Activated CD4-positive, alpha-beta T cell treated with anti-CD3 and anti-CD28 coated beads, Interleukin-2, amount 50 U/mL, for 24 hours (primary cell): ENCODE measurements around the gene KCNH4.
A peak's percentile ranks its signal among the peaks of the same experiment; 100 is the strongest.

Experiments used
- DNase-seq, 2 donors: peaks; one replicate each; pipeline ENCODE4 v3.0.0-alpha.2; 2020; ENCODE audit warnings: low read depth in 1 of 2, low spot score in 1 of 2

KCNH4 gene

DNA sequence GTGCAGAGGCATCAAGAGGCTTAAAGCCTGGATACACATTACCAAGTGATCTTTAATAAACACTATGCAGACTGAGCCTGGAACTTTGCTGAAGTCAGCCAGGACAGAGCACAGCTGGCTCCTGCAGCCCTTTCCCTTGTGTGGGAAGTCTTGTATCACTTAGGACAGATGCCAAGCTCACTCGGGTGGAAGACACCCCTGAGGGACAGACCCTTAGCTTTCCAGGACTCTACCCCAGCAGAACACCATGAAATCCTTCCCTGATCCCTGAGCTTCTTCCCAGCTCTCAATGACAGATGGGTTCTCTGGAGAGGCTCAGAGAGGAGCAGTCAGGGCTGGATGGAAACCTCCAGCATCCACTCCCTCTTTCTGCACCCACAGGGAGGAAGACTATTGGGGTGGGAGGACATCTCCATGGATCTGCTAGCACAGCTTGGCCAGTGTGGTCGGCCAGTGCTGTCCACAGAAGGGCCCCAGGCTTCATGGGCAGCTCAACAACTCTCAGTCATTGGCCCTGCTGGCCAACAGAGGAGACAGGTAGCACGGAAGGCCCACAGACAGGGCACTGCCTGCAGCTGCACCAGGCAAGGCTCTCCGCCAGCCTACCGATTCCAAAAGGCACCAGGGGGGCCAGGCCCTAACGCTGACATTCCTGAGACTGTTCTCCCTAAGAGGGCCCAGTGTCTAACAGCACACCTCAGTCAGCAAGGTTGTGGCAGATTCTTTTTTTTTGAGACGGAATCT lies 42.0 kb downstream of the KCNH4 start:
- no peak for DNase-seq

DNA sequence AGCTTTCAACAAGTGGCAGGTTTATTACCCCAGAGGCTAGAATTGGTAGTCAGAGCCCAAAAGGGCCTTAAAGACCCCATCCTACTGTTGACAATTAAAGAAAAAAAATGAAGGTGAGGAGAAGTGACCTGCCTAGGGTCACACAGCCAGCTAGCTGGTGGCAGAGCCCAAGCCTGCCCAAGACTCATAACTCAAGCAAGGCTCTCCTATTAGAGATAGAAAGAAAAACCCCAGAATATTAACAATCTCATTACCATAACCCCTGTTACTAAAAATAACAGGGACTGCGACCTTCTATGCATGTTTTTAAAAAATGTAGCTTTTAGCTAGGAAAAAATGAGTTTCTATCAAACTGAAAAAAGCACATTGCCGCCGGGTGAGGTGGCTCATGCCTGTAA lies 44.3 kb downstream of the KCNH4 start:
- no peak for DNase-seq

DNA sequence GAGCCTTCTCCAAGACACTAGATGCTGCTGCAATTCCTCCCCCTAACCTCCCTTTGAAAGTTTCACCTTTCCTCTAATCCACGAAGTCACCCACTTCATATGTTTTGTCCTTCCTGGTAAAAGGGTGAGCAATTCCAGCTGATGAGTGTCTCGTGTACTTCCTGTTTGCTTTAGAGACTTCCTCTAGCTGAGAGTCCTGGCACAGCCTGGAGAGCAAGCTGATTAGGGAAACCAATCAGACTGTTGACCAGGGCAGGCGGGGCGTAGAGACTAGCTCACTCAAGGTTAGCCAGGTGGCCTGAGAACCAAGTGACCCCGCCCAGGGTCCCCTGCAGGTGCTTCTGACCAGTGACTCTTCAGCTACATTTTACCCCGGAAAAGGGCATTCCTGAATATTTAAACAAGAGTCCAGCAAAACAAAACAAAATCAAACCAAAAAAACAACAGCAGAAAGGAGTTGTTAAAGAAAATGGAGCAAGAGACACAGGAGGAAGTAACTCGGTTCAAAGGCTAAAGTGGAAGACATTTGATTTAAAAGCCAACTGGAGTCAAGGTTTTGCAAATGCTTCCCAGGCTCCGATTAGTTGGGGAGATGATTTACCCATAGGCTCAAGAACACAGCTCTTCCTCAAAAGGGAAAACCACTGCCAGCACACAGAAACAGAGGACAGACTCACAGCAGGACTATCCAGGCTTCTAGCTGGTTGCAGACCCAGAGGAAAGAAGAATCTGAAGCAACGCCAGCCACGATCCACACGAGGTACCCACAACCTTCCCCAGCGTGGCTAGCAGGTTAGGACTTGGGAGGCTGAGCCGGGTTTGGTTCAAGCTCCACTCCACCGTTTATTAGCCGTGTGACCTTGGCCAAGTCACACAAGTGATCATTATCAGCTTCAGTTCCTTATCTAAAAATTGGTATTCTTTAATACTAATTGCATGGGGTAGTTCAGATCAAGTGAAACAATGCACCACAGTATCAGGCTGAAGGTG lies 45.0 kb downstream of the KCNH4 start:
- no peak for DNase-seq

DNA sequence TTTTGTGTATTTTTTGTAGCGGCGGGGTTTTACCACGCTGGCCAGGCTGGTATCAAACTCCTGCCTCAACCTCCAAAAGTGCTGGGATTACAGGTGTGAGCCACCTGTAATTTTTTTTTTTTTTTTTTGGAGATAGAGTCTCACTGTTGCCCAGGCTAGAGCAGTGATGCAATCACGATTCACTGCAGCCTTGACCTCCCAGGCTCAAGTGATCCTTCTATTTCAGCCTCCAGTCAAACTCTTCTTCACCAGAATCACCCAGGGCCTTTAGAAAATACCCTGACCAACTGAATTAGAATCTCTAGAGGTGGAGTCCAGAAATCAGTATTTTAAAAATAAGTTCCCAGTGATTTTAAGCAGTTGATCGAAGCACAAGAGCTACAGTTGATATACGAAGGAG lies 45.8 kb downstream of the KCNH4 start:
- DNase-seq: no peak

DNA sequence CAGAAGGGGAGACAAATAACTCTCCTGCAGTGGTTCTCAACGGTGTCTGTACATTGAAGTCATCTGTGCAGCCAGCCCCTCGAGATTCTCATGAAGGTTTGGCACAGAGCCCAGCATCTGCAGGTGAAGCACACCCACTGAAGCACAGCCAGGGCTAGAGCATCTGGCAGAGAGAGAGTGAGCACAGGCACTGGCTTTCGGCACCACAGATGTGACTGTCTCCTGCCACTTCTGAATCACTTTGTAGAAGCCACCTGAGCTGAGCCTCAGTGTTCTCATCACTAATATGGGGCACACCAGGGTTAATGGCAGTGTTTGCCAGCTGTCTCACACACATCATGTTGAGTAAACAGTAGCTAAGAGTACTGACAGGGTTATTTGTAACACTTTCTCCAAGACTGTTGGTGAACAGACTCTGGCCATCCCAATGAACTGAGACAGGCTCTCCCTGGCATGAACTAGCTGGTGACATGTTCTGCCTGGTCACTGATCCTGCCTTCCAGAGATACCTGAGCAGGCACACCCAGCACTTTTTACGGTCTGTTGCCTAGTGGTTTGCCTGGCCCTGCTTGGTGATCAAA lies 47.4 kb downstream of the KCNH4 start:
- no peak for DNase-seq

DNA sequence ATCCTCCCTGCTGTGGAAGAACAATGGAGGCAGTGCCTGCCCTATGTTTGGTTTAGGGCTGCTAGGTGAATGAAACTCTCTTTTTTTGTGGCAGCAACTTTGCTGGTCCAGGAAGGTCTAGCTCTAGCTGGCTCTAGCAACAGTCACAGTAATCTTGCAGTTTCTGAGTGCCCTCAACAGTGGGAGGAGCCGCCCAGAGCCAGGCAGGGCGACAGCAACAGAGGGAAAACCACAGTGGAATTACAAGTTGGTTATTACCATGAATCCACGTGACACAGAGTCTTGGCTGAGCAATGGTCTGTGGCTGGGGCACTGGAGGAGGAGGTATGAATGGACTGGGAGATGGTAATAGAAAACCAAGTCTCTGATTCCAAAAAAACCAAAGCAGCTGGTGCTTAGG lies 48.0 kb downstream of the KCNH4 start:
- DNase-seq: no peak

DNA sequence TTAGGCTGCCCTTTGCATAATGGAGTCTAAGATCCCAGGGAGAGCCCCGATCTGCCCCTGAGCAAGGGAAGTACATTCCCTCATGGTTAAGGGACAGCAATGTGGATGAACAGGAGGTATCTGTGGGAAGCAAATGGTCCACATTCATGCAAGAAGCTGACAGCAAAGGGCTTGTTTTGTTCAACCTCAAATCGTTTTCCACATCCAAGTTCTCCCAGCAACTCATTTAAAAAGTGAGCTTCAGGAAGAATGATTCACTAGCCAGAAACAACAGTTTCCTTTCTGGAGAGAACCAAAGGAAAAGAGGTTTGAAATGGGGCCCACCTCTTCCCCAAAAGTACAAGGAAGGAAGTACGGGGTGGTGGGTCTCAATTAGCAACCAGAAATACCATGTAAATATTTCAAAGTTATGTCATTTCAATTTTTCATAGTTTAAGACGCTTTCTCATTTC lies 48.9 kb downstream of the KCNH4 start:
- no peak for DNase-seq

DNA sequence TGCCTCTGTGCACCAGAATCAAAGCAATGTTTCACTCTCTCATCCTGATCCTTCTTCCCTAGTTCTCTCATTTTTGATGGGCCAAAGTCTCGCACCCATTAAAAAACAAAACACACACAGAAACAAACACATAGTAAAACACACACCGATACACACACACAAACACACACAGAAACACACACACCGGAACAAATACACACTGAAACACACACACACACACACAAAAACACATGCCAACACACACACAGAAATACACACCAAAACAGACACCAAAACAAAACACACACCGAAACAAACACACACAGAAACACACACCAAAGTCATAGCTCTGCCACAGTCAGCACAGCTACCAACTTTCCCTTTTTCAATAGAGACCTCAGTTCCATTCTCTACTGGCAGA lies 49.7 kb downstream of the KCNH4 start:
- DNase-seq: no peak

DNA sequence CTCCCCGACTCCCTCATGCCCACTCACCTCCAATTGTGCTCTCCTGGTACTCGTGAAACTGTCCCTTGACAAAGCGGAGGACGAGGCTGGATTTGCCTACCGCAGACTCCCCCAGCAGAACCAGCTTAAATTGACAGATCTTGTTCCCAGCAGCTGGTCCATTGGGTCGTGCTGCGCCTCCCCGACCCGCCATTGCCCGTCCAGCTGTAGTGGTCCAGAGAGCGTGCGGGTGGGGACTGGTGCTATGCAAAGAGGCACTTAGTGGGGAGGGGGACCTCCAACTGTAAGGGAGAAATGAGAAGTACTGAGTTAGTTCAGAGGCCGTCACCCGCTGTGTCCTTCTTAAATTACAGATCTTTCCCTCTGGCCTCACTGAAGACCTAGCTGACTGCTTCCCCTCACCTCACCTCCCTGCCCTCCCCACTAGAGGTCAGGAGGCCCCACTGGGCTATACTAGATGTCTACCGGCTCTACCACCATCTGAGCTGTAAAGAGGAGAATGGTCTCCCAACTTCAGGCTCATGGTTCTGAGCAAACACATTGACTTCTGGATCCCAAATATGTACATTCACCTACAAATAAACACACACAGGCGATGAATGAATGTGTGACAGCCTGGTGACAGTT lies 50.5 kb downstream of the KCNH4 start:
- no peak for DNase-seq

DNA sequence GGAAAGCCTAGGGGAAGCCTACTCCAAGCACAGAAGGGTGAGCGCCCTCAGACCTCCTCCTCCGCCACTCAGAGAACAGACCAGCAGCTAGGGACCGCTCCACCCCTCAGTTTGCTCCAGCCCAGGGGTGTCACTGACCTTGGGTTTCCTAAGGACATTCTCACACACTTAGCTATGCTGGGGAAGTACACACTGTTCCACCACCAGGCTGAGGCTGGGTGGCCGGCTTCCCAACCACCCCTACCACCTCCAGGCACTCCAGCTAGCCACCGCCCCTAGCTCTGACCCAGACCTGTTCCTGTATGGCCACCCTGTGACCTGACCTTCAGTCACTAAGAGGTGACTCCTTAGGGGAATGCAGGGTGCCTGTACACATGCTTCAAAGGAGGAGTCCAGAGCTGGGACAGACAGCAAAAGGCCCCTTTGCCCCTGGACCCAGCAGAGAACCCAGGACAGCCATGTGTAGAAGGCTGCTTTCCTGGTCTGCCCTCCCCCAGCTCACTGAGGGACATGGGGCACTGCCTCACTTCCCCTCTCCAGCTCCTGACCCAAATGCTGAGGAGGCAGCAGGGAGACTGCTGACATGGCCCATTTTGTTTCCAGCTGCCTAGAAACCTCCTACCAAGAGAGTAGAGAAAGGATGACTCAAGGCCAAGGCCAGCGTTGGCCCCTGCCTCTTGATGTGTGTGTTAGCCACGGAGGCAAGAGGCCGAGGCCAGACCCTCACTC lies 51.7 kb downstream of the KCNH4 start:
- DNase-seq: no peak

DNA sequence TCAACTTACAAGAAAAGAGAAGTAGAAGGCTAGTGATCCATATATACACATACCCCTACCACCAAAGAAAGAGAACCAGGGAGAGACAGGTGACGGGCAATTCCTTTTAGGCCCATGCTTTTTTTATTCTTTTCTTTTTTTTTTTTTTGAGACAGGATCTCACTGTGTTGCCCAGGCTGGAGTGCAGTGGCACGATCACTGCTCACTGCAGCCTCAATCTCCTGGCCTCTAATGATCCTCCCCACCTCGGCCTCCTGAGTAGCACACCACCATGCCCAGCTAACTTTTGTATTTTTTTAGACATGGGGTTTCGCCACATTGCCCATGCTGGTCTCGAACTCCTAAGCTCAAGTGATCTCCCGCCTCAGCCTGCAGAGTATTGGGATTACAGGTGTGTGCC lies 53.5 kb downstream of the KCNH4 start:
- DNase-seq: no peak

DNA sequence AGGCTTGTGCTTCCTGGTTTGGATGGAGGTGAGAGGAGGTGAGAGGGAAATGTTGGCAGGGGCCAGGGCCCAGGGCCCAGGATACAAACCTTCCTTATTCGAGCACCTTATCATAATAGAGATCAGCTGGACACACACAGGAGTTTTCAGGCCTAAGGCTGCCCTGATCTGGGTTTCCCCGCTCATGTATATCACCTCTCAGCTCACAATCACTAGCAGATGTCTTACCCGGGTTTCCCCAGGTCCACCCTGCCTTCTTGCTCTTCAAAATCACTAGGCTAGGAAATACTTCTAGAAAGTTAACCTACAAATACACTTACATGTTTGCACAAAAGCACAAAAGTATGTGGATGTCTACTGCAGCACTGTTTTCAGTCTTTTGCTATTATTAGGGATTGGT lies 54.1 kb downstream of the KCNH4 start:
- no peak for DNase-seq

DNA sequence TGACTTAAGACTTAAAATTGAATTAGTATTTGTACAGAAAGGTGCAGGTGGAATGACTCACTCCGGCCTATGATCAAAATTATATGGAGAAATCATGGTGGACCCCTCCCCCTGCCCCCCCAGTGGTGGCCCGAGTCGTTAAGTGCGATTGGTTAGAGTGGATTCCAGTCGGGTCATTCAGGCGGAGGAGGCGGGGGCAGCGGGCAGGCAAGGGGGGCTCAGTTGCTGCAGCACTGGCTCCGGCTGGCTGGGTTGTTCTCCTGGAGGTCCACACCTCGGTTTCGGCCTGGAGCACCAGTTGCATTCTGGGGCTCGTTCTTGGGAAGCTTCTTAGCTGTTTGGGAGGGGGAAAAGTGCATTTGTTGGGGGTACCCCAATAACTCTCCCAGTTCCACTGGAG lies 55.4 kb downstream of the KCNH4 start:
- no peak for DNase-seq

DNA sequence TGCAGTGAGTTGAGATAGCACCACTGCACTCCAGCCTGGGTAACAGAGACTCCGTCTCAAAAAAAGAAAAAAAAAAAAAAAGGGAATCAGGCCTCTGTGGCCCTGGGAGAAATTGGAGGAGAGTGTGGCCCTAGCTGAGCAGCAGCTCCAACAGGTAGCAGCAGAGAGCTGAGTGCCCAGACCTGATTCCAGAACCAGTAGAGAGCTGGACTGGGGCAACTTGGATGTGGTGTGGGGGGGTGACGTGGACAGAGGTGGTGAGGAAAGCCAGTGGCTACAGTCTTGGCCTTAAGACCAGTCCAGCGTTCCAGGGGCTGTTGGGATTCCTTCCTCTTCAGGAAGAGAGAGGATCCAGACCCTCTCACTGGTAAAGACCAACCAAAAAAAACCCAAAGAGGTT lies 56.7 kb downstream of the KCNH4 start:
- DNase-seq: no peak

DNA sequence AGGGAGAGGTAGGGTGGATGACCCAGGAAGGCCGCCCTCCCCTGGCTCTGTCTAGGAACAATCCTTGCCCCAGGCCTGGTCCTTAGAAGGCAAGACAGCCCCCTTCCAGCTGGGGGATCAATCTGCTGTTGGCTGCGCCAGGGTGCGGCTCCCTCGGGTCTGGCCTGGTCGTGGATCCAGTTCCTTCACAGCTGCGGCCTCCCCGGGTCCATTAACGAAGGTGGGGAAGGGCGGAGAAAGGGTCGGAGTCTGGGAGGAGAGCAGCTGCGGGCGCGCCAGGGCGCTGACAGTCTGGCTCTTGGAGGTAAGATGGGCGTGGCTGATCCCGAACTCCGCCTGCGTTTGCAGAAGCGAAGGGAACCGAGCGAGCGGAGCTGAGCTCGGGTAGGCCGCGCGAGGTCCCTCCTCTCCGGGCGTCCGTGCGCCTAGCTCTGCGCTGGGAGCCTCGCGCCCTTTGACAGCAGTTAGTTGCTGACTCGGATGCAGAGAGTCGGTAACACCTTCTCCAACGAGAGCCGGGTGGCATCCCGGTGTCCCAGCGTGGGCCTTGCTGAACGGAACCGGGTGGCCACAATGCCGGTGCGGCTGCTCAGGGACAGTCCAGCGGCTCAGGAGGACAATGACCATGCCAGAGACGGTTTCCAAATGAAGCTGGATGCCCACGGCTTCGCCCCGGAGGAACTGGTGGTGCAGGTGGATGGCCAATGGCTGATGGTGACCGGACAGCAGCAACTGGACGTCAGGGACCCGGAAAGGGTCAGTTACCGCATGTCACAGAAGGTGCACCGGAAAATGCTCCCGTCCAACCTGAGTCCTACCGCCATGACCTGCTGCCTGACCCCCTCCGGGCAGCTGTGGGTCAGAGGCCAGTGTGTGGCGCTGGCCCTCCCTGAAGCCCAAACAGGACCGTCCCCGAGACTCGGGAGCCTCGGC lies 58.3 kb downstream of the KCNH4 start, which contains the start of gene HSPB9:
Gene HSPB9, plus strand, starts transcription at position 434 of the 933 bp plus-strand sequence. Its CDS starts 47 bp downstream, at position 481.
- no peak for DNase-seq

DNA sequence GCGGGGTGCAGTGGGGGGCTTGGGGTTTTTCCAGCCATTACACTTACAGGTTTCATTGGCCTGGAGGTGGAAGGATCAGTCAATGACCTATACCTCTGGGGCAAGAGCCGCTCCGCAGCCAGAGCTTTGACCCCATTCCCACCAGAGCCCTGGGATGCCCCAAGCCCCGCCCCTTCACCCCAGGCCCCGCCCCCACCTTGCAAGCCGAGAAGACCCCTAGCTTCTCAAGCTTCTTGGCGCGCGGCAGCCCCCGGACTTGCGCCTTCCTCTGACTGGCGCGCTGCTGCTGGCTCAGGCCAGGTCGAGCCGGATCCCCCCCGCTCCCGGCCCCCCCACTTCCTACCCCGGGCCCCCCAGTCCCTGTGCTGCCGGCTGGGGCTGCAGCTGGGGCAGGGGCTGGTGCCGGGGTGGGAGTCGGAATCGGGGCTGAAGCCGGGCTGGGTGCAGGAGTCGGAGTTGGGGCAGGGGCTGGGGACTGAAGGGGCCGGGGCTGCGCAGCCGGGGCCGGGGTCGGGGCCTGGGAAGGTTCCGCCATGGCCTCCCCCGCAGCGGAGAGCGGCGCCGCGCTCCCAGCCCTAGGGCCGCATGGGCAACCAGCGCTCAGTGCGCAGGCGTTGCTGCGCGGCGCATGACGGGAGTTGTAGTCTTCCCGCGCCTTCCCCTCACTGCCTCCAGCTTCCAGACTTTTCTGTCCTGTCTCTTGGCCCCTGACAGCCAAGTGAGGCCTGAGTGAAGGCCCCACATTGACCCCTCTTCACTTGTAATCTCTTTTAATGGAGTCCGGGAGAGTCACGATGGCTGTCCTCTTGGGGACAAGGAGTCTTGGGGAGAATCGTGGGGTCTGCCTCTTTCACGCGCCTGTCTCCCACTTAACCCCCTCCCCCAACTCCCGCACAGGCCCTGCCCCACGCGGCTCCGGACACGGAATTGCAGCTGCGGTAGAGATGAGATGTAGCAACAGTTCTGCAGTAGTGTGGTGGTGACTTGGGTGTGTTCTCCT lies 59.9 kb downstream of the KCNH4 start, which contains the start of gene KAT2A:
Gene KAT2A, minus strand, starts transcription at position 598 of the 1,000 bp plus-strand sequence. Its CDS starts 63 bp downstream, at position 535.
- peak; percentile 57 to 69 for DNase-seq

DNA sequence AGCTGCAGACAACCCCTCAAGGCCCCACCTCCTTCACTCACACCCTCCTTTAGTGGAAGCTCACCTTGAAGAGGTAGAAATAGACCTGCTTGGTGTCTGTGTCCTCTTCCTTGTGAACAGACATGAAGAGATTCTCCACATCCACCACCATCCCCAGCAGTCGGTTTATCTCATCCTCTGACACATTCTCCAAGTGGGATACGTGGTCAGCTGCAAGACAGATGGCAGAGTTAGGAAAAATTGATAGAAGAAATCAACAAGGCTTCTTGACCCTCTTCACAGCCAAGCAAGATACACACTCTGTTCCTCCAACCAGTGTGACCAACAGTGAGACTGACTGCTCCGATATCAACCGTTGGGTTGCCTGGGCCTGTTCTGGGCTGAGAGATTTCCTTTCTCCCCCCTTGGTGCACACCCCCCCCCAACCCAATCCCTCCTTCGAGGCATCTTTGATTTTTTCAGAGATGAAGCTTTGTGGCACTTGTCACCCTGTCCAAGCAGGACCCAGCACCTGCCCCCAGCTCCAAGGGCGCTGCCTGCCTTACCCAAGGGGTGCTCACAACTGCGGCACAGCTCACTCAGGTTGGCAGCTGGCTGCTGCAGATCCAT lies 60.7 kb downstream of the KCNH4 start:
- DNase-seq: no peak

DNA sequence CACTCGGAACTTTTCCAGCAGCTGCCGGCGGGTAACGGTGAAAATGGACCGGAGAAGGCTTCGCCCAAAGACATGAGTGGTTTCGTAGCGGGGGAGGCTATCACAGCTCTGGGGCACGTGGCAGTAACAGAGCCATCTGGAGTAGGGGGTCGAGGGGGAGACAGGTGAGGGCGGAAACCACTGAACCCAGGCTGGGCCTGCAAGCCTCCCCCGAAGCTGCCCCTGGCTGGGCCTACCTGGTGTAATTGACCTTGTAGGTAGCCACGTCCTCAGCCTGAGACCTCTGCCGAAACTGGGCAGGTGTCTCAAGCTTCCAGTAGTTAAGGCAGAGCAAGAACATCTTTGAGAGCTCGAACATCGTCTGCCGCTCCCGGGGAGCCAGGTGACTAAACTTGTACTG lies 61.6 kb downstream of the KCNH4 start:
- no peak for DNase-seq
